Lower leg skin (tissue), 4 donors: ENCODE measurements around the gene SORCS2. TPM values are rescaled to one million over a fixed set of nuclear protein-coding genes. Genes with fewer than 3 reads are reported as not detected.

Source experiments
- DNase-seq, 2 donors: peaks; one replicate each; pipeline ENCODE4 v3.0.0-alpha.2; 2019; ENCODE audit warnings: low spot score in 2 of 2
- H3K4me3 ChIP-seq: fragments of 200-600 bp; sonication (generic); 2 replicates; pipeline ENCODE4 v1.5.1; 2017; ENCODE audit warnings: mild to moderate bottlenecking, low read depth; ENCODE audit not compliant: poor library complexity, severe bottlenecking
- POLR2A ChIP-seq, 2 donors: fragments of 450-650 bp; IDR thresholded peaks; one replicate each; pipeline ENCODE4 v1.6.1; 2016 to 2017; ENCODE audit warnings: antibody characterized with exemption in 2 of 2, mild to moderate bottlenecking in 1 of 2, moderate library complexity in 1 of 2
- WGBS, 2 donors: methylation state at CpG; one replicate each; pipeline ENCODE4 v1.1.5; 2018; 5-methylcytosine and 5-hydroxymethylcytosine counted together
- intact Hi-C: fragments of 100-400 bp; cut with DNase I; formaldehyde crosslinking; loops from one replicate; pipeline ENCODE4 v1.15.0; 2023; ENCODE audit warnings: low total_unique reads
- total RNA-seq, 4 donors: library from RNA; depleted of rRNA; stranded (reverse); fragments of >200 nt; gene quantifications; one replicate each; pipeline ENCODE4 v1.1.0, GENCODE V29; 2016
- TF ChIP-seq, protein P1 (sequence below), 3 donors: fragments of 450-650 bp; IDR thresholded peaks; one replicate each; pipeline ENCODE4 v1.5.1; 2016; ENCODE audit warnings: antibody characterized with exemption in 3 of 3, mild to moderate bottlenecking in 3 of 3, moderate library complexity in 2 of 3

Gene SORCS2
- total RNA-seq, 4 donors from 2014 or later: 1.1 to 6.4 (median 1.5) TPM

DNA sequence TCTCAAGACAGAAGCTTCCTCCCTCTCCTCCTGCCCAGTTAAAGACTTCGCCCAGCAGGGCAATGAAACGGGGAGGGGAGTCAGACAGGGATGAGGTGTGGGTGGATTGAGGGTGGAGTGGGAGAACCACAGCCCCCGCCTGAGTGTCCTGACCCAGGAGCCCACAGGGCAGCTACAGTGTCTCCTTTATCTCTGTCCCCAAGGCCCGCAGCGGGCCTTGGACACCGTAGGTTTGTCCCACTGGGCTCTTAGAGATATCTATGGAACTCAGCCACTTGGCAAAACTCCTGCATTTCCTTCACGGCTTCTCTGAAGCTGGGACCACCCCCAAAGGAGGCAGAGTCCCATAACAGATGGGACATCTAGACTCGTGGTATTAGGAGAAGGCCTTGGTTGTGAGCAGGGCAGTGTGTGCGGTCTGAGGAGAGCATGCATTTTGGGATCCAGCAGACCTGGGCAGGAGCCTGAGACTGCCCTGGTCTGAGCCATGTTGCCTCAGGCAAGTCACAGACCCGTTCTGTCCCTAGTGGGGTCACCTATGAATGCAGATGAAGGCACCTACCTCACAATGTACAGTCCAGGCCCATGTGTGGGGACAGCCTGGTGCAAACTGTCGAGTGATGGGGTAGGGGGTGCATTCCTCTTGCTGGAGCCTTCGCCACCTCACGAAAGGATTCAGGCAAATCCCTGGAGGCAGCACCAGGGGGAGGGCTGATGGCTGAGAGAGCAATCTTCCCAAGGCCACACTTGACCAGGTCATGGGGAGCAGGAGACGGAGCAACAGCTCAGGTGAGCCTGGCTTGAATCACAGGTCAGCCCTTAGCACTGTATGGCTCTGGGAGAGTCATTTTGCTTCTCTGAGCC lies 468.1 kb downstream of the SORCS2 start:
- TF ChIP-seq, protein P1, sequence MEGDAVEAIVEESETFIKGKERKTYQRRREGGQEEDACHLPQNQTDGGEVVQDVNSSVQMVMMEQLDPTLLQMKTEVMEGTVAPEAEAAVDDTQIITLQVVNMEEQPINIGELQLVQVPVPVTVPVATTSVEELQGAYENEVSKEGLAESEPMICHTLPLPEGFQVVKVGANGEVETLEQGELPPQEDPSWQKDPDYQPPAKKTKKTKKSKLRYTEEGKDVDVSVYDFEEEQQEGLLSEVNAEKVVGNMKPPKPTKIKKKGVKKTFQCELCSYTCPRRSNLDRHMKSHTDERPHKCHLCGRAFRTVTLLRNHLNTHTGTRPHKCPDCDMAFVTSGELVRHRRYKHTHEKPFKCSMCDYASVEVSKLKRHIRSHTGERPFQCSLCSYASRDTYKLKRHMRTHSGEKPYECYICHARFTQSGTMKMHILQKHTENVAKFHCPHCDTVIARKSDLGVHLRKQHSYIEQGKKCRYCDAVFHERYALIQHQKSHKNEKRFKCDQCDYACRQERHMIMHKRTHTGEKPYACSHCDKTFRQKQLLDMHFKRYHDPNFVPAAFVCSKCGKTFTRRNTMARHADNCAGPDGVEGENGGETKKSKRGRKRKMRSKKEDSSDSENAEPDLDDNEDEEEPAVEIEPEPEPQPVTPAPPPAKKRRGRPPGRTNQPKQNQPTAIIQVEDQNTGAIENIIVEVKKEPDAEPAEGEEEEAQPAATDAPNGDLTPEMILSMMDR (IDR thresholded peaks at IDR 0.05): no peak
- TF ChIP-seq POLR2A (IDR thresholded peaks at IDR 0.05): no peak
- DNase-seq: no peak
- WGBS, 2 donors: 79 to 81% methylated on average over 14 of the region's 14 CpGs
- intact Hi-C loops: no loop called here
- no peak overlapping the region for H3K4me3 ChIP-seq

DNA sequence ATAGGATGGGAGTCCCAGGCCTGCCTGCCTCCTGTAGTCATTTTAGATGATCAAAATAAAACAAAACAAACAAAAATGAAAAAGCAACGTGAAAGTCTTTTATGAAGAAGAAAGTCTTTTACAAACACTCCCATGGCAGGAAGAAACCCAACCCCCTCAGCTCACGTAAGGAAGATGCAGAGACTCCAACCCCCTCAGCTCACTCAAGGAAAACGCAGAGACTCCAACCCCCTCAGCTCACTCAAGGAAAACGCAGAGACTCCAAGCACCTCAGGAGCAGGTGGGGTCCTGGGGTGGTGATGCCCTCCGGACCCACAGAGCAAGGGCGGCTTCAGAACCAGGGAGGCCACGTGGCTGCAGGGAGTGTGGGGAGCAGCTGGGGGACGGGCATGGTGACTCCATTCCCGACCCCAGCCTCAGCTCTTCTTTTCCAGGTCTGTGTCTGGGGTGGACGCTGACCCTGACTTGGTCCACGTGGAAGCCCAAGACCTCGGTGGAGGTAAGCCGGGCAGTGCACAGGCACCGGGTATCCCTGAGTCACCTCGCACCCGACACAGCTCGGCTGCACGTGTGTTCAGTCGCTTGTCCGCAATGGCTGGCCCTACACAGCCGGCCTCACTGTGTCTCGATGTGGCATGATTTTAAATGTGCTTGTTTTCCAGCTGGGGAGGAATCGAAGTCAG lies 468.9 kb downstream of the SORCS2 start:
- 84 to 93% methylated on average over 23 of the region's 23 CpGs for WGBS, 2 donors
- TF ChIP-seq, protein P1 (IDR thresholded peaks at IDR 0.05): no peak
- TF ChIP-seq POLR2A (IDR thresholded peaks at IDR 0.05): no peak
- intact Hi-C loops: no loop called here
- no peak for DNase-seq
- H3K4me3 ChIP-seq: no peak overlapping the region

DNA sequence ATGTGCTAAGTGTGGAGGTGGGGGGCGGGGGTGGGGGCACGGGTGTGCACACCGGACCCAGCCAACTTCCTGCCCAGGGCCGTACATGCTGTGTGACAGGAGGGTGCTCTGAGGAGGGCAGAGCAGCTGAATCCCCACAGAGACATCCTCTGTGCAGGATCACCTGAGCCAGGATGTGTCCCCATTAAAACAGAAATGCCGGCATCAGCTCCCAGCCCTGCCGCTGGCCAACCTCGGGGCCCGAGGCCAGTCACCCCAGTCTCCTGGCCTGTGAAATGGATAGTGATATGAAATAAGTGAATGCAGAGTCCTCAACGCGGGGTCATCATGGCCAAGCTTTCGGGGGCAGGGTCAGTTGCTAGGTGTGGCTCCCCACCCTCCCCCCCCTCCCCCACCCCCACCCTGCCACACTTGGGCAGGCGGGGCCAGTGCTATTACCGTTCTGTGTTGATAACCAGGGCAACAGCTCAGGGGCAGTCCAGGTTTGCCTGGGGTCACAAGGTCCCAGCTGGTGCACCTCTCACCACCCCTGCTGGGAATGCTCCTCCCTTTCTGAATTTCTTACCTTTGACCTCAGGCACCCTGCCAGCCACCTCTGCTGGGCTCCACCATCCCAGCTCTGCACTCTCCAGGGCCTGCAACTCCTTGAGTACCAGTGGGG lies 469.6 kb downstream of the SORCS2 start:
- intact Hi-C loops: no loop called here
- H3K4me3 ChIP-seq: no peak overlapping the region
- TF ChIP-seq POLR2A (IDR thresholded peaks at IDR 0.05): no peak
- TF ChIP-seq, protein P1 (IDR thresholded peaks at IDR 0.05): no peak
- DNase-seq: no peak
- 77 to 80% methylated on average over 8 to 12 of the region's 13 CpGs for WGBS, 2 donors

DNA sequence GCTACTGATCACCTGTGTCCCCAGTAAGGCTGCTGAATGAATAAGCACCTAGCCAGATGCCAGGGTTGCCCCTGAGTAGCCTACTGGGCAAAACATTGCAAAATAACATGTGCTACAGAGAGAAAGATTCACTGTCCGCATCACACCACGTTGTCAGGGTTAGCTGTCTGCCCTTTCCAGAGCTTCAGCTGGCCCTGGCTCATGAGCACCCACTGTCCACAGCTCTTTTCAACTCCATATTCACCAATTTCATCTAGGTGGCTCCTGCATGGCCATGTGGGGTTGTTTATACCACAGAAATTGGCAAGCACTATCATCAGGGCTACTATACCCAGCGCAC lies 470.1 kb downstream of the SORCS2 start:
- DNase-seq: no peak

DNA sequence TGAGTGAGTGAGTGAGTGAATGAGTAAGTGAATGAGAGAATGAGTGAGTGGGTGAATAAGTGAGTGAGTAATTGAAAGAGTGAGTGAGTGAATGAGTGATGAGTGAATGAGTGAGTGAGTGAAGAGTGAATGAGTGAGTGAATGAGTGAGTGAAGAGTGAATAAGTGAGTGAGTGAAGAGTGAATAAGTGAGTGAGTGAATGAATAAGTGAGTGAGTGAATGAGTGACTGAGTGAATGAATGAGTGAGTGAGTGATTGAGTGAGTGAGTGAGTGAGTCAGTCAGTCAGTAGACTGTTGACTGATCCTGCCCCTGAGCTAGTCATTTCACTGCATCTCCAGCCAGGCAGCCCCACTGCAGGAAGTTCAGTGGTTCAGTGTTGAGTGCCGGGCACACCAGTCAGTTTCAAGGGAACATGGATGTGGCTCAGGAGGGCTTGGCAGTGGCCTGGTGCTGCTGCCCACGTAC lies 470.8 kb downstream of the SORCS2 start:
- no peak overlapping the region for H3K4me3 ChIP-seq
- no peak for DNase-seq
- intact Hi-C loops: no loop called here
- TF ChIP-seq POLR2A (IDR thresholded peaks at IDR 0.05): no peak
- TF ChIP-seq, protein P1 (IDR thresholded peaks at IDR 0.05): no peak
- WGBS, 2 donors: 71 to 90% methylated on average over 2 of the region's 2 CpGs

More for the DNA sequence above, 470.1 kb downstream of the SORCS2 start:
- intact Hi-C loops: no loop called here
- TF ChIP-seq POLR2A (IDR thresholded peaks at IDR 0.05): no peak
- TF ChIP-seq, protein P1 (IDR thresholded peaks at IDR 0.05): no peak
- 96 to 99% methylated on average over 3 of the region's 3 CpGs for WGBS, 2 donors
- H3K4me3 ChIP-seq: no peak overlapping the region
